CD14-positive monocyte (primary cell): ENCODE data around the gene SLC4A4. TPM values are rescaled to one million over a fixed set of nuclear protein-coding genes. Genes with fewer than 3 reads are reported as not detected.

ENCODE experiments used
- DNase-seq, 3 donors: peaks; one replicate each; pipeline ENCODE4 v3.0.0-alpha.2; 2011 to 2022
- H2AFZ ChIP-seq: 2 replicates; pipeline ENCODE4 v1.6.0; 2012; ENCODE audit warnings: mild to moderate bottlenecking, low read depth, low read length, inconsistent platforms; ENCODE audit not compliant: insufficient read depth, poor library complexity, severe bottlenecking
- H3K27ac ChIP-seq, 2 donors: 1 replicate in 1 of 2; 2 replicates in 1 of 2; pipeline ENCODE4 v1.5.1; 2012 to 2013; ENCODE audit warnings: low read length in 2 of 2, control low read depth in 1 of 2, inconsistent platforms in 1 of 2, low read depth in 1 of 2, mild to moderate bottlenecking in 1 of 2
- H3K27me3 ChIP-seq, 2 donors: one replicate each; pipeline versions ENCODE4 v1.6.0 to v1.6.1; 2011 to 2013; ENCODE audit warnings: low read length in 2 of 2; ENCODE audit not compliant: control insufficient read depth in 2 of 2, insufficient read depth in 2 of 2
- H3K36me3 ChIP-seq, 2 donors: replicated peaks in 1 of 2; 1 replicate in 1 of 2; 2 replicates in 1 of 2; pipeline versions ENCODE4 v1.5.1 to v1.6.1; 2012 to 2013; ENCODE audit warnings: low read length in 2 of 2, control low read depth in 1 of 2, inconsistent platforms in 1 of 2, mild to moderate bottlenecking in 1 of 2; ENCODE audit not compliant: insufficient read depth in 2 of 2, control insufficient read depth in 1 of 2
- H3K4me1 ChIP-seq, 2 donors: 1 replicate in 1 of 2; 2 replicates in 1 of 2; pipeline versions ENCODE4 v1.5.1 to v1.6.1; 2012 to 2013; ENCODE audit warnings: low read length in 2 of 2, control low read depth in 1 of 2, inconsistent platforms in 1 of 2, mild to moderate bottlenecking in 1 of 2, moderate library complexity in 1 of 2; ENCODE audit not compliant: insufficient read depth in 2 of 2, control insufficient read depth in 1 of 2
- H3K4me2 ChIP-seq: replicated peaks from 2 replicates; pipeline ENCODE3; 2012; ENCODE audit warnings: low read length, moderate library complexity, mild to moderate bottlenecking; ENCODE audit not compliant: poor library complexity, severe bottlenecking; ENCODE audit errors: extremely low read depth
- H3K4me3 ChIP-seq, 3 experiments: fragments of 200-600 bp in 1 of 3; sonication (generic) in 1 of 3; replicated peaks in 1 of 3; 1 replicate in 2 of 3; 2 replicates in 1 of 3; pipeline ENCODE4 v1.5.1; 2011 to 2013; ENCODE audit warnings: low read length in 3 of 3, mild to moderate bottlenecking in 3 of 3, control low read depth in 2 of 3, low read depth in 2 of 3, inconsistent platforms in 1 of 3, moderate library complexity in 1 of 3
- H3K79me2 ChIP-seq: 2 replicates; pipeline ENCODE4 v1.6.0; 2012; ENCODE audit warnings: mild to moderate bottlenecking, control low read depth, inconsistent platforms, low read length, moderate library complexity; ENCODE audit not compliant: insufficient read depth
- H3K9ac ChIP-seq: 2 replicates; pipeline ENCODE4 v1.6.0; 2017; ENCODE audit warnings: low read length, mild to moderate bottlenecking; ENCODE audit not compliant: insufficient read depth, poor library complexity, severe bottlenecking
- H3K9me3 ChIP-seq, 2 donors: replicated peaks in 1 of 2; 1 replicate in 1 of 2; 2 replicates in 1 of 2; pipeline versions ENCODE4 v1.5.1 to v1.6.1; 2012 to 2013; ENCODE audit warnings: low read length in 2 of 2, control low read depth in 1 of 2; ENCODE audit not compliant: control insufficient read depth in 1 of 2, insufficient read depth in 1 of 2
- H4K20me1 ChIP-seq: 2 replicates; pipeline ENCODE4 v1.6.0; 2012; ENCODE audit warnings: mild to moderate bottlenecking, low read length, control low read depth, moderate library complexity; ENCODE audit not compliant: insufficient read depth
- H3K27ac Mint-ChIP-seq, 7 donors: one replicate each; pipeline ENCODE4 v1.8.0; 2020; ENCODE audit warnings: mild to moderate bottlenecking in 7 of 7, mixed read lengths in 7 of 7, moderate library complexity in 6 of 7, inconsistent platforms in 2 of 7
- H3K27me3 Mint-ChIP-seq, 3 donors: one replicate each; pipeline ENCODE4 v1.8.0; 2021 to 2022; ENCODE audit warnings: low read depth in 3 of 3, mild to moderate bottlenecking in 3 of 3, mixed read lengths in 3 of 3, moderate library complexity in 3 of 3, inconsistent platforms in 1 of 3
- H3K36me3 Mint-ChIP-seq, 2 donors: one replicate each; pipeline ENCODE4 v1.8.0; 2020; ENCODE audit warnings: mixed read lengths in 2 of 2, inconsistent platforms in 1 of 2, mild to moderate bottlenecking in 1 of 2
- H3K4me1 Mint-ChIP-seq: one replicate; pipeline ENCODE4 v1.8.0; 2020; ENCODE audit warnings: mild to moderate bottlenecking, mixed read lengths
- H3K4me3 Mint-ChIP-seq, 2 donors: one replicate each; pipeline ENCODE4 v1.8.0; 2020; ENCODE audit warnings: mild to moderate bottlenecking in 2 of 2, mixed read lengths in 2 of 2, moderate library complexity in 1 of 2
- H3K9me3 Mint-ChIP-seq, 7 donors: one replicate each; pipeline ENCODE4 v1.8.0; 2020 to 2022; ENCODE audit warnings: mixed read lengths in 7 of 7, mild to moderate bottlenecking in 6 of 7, moderate library complexity in 6 of 7, inconsistent platforms in 2 of 7
- CTCF ChIP-seq: fragments of 200-600 bp; IDR thresholded peaks from one replicate; pipeline ENCODE4 v1.8.0; 2022; ENCODE audit warnings: antibody characterized with exemption, mild to moderate bottlenecking
- WGBS: methylation state at CpG from one replicate; pipeline ENCODE4 v1.1.5; 2013; ENCODE audit warnings: missing lambda C conversion rate; ENCODE audit not compliant: insufficient coverage; 5-methylcytosine and 5-hydroxymethylcytosine counted together
- intact Hi-C, 2 donors: fragments of 100-400 bp; cut with micrococcal nuclease; formaldehyde crosslinking; loops; one replicate each; pipeline versions ENCODE4 v1.15.0 to v1.15.1; 2023
- polyA plus RNA-seq, 3 donors: library from polyadenylated mRNA; depleted of rRNA in 1 of 3; unstranded in 2 of 3; stranded (reverse) in 1 of 3; fragments of 300-500 nt in 2 of 3; fragments of >200 nt in 1 of 3; fragmentation: Illumina TruSeq in 2 of 3; gene quantifications; 1 replicate in 2 of 3; 2 replicates in 1 of 3; pipeline ENCODE4 v1.2.3, GENCODE V29; 2012 to 2021

The SLC4A4 gene
- polyA plus RNA-seq, 3 donors, result 0.03 TPM; not detected in 2

DNA sequence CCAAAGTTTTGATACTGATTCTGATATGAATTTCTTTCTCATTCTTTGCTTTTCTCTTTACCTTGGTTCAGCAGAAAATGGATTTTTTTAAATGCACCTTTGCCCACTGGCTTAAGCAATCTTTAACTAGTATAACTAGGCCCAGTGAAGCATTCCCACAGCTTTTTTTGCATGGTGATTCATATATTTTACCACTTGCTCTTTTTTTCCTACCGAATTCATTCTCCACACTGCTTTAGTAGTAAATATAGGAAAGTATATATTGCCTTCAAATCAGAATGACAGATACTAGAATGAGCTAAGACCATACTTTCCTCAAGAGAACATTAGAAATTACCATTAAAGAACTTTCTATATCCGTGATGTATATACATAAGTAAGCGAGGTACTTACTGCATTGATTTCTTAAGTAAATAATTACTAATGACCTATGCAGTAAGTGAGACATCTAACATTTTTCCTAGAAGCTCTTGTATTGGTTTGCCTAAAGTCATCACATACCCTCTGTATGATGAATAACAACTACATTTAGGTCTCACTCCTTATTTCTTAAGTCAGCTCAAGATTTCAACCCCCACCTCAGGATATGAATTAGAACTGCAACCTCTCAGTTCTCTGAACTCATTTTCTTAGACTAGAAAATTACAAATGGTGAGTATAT, 44.2 kb downstream of the SLC4A4 start:
- no peak for TF ChIP-seq CTCF
- no peak overlapping the region for H3K27ac ChIP-seq
- no CpG with 5 or more reads among the region's 3 CpGs for WGBS
- no peak overlapping the region for H3K9ac ChIP-seq
- H3K27me3 ChIP-seq, result no peaks in the 10 kb centered on the region
- no peaks in the 10 kb centered on the region for H3K36me3 ChIP-seq
- no peaks in the 10 kb centered on the region for H3K4me1 Mint-ChIP-seq
- no peaks in the 10 kb centered on the region for H3K9me3 ChIP-seq
- H3K79me2 ChIP-seq, result no peaks in the 10 kb centered on the region
- H3K27me3 Mint-ChIP-seq, result peaks cover 0 to 3% (median 0%) of the 10 kb centered on the region in 3 donors
- no peaks in the 10 kb centered on the region for H3K36me3 Mint-ChIP-seq
- no peak overlapping the region for H2AFZ ChIP-seq
- H3K9me3 Mint-ChIP-seq, result peaks cover 0 to 4% (median 0%) of the 10 kb centered on the region in 7 donors
- H3K4me2 ChIP-seq, result no peak overlapping the region
- intact Hi-C loops, result no loop called here
- H3K27ac Mint-ChIP-seq, result no peak overlapping the region
- H3K4me3 Mint-ChIP-seq, result no peak overlapping the region
- H4K20me1 ChIP-seq, result no peaks in the 10 kb centered on the region
- DNase-seq, result no peak
- H3K4me3 ChIP-seq, result no peak overlapping the region
- no peaks in the 10 kb centered on the region for H3K4me1 ChIP-seq

DNA sequence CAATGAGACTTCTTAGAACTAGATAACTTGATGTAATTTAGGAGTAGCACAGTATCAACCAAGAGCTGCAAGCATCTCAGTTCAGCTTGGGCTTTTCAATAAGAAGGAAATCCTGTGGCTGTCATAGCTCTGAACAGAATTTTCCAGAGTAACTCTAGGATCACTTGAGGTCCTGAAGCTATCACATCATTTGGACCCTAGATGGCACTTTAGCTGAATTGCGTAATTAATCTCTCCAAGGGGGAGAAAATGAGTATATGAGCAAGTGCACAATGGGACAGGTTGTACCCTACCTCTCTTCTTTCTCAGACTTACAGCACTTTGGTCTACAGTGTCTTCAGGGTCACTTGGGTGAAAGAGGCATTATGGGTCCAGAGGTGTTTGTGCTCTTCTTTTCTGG, 45.2 kb downstream of the SLC4A4 start:
- Mint-ChIP-seq H3K36me3 (no peaks in the 10 kb centered on the region), H3K9me3 (no peaks in the 10 kb centered on the region), H3K4me3 (no peak overlapping the region), H3K27ac (no peak overlapping the region), H3K27me3 (peaks cover 0 to 3% (median 0%) of the 10 kb centered on the region in 3 donors), H3K4me1 (no peaks in the 10 kb centered on the region)
- no peak overlapping the region for H3K27ac ChIP-seq
- H3K79me2 ChIP-seq, result no peaks in the 10 kb centered on the region
- H3K27me3 ChIP-seq, result no peaks in the 10 kb centered on the region
- TF ChIP-seq CTCF, result no peak
- WGBS, result no CpG with 5 or more reads among the region's 1 CpG
- H3K9ac ChIP-seq, result no peak overlapping the region
- H3K9me3 ChIP-seq, result no peaks in the 10 kb centered on the region
- H3K4me2 ChIP-seq, result no peak overlapping the region
- no peaks in the 10 kb centered on the region for H4K20me1 ChIP-seq
- no peaks in the 10 kb centered on the region for H3K4me1 ChIP-seq
- intact Hi-C loops, result no loop called here
- DNase-seq, result no peak
- H3K36me3 ChIP-seq, result no peaks in the 10 kb centered on the region
- no peak overlapping the region for H3K4me3 ChIP-seq
- no peak overlapping the region for H2AFZ ChIP-seq
